ENCODE measurements around the gene TIAM1. TPM values are rescaled to one million over a fixed set of nuclear protein-coding genes. Genes with fewer than 3 reads are reported as not detected.

The TIAM1 gene
- total RNA-seq, 1 experiment from 2014 or later: 22.5 TPM

GRCh38 chr21:31107871-31108270 lies 236.2 kb downstream of the TIAM1 start:
- H3K9me2 ChIP-seq (ENCODE audit: insufficient read depth): no peaks in the 10 kb centered on the region
- no peak for DNase-seq
- no peaks in the 10 kb centered on the region for H3K4me1 ChIP-seq (replicated peaks; ENCODE audit: insufficient read depth)
- H3K4me3 ChIP-seq: no peak overlapping the region
- no peak for TF ChIP-seq EZH2 (IDR thresholded peaks at IDR 0.05; ENCODE audit: low read depth)
- TF ChIP-seq CTCF (conservative IDR thresholded peaks at IDR 0.05): no peak
- no peaks in the 10 kb centered on the region for H3F3A ChIP-seq (ENCODE audit: insufficient read depth, low read depth)
- H3K27me3 ChIP-seq (ENCODE audit: insufficient read depth, low read depth): no peaks in the 10 kb centered on the region
- no peak overlapping the region for H3K4me2 ChIP-seq
- no peak overlapping the region for H3K27ac ChIP-seq
- H3K36me3 ChIP-seq (ENCODE audit: low read depth): no peaks in the 10 kb centered on the region
- POLR2A ChIA-PET (ENCODE audit: unreplicated experiment): no interaction called here
- CTCF ChIA-PET: interaction anchor here (0.7 kb wide), 1 partner anchor 8 kb away, joined by 4 read pairs; no protein-coding TSS in a partner anchor
- no peaks in the 10 kb centered on the region for H3K9me3 ChIP-seq (ENCODE audit: insufficient read depth, low read depth)
- H4K20me1 ChIP-seq (ENCODE audit: insufficient read depth): no peaks in the 10 kb centered on the region
- no TSS peak for BruUV-seq (replicated peaks)
- H3K79me2 ChIP-seq (ENCODE audit: low read depth): no peaks in the 10 kb centered on the region
- H2AFZ ChIP-seq: no peak overlapping the region
- intact Hi-C loops (cut with micrococcal nuclease; ENCODE audit: unreplicated experiment): no loop called here

GRCh38 chr21:31107176-31107785 lies 236.8 kb downstream of the TIAM1 start:
- Histone ChIP-seq H3F3A (ENCODE audit: insufficient read depth, low read depth) (no peaks in the 10 kb centered on the region), H3K9me2 (ENCODE audit: insufficient read depth) (no peaks in the 10 kb centered on the region), H3K27me3 (ENCODE audit: insufficient read depth, low read depth) (no peaks in the 10 kb centered on the region), H3K36me3 (ENCODE audit: low read depth) (no peaks in the 10 kb centered on the region), H3K4me3 (no peak overlapping the region), H3K27ac (no peak overlapping the region), H3K4me1 (replicated peaks; ENCODE audit: insufficient read depth) (no peaks in the 10 kb centered on the region), H4K20me1 (ENCODE audit: insufficient read depth) (no peaks in the 10 kb centered on the region), H2AFZ (no peak overlapping the region), H3K9me3 (ENCODE audit: insufficient read depth, low read depth) (no peaks in the 10 kb centered on the region), H3K4me2 (no peak overlapping the region), H3K79me2 (ENCODE audit: low read depth) (no peaks in the 10 kb centered on the region)
- BruUV-seq (replicated peaks): no TSS peak
- no peak for TF ChIP-seq CTCF (conservative IDR thresholded peaks at IDR 0.05)
- no peak for TF ChIP-seq EZH2 (IDR thresholded peaks at IDR 0.05; ENCODE audit: low read depth)
- no peak for DNase-seq
- ChIA-PET POLR2A (ENCODE audit: unreplicated experiment) (no interaction called here), CTCF (no interaction called here)
- intact Hi-C loops (cut with micrococcal nuclease; ENCODE audit: unreplicated experiment): no loop called here

- Histone ChIP-seq H3K9me3 (ENCODE audit: insufficient read depth, low read depth) (no peaks in the 10 kb centered on the region), H3K4me3 (no peak overlapping the region), H4K20me1 (ENCODE audit: insufficient read depth) (no peaks in the 10 kb centered on the region), H3K4me1 (replicated peaks; ENCODE audit: insufficient read depth) (no peaks in the 10 kb centered on the region), H3K36me3 (ENCODE audit: low read depth) (no peaks in the 10 kb centered on the region), H3K27ac (no peak overlapping the region), H3K27me3 (ENCODE audit: insufficient read depth, low read depth) (no peaks in the 10 kb centered on the region), H3F3A (ENCODE audit: insufficient read depth, low read depth) (no peaks in the 10 kb centered on the region), H3K9me2 (ENCODE audit: insufficient read depth) (no peaks in the 10 kb centered on the region), H3K79me2 (ENCODE audit: low read depth) (no peaks in the 10 kb centered on the region), H3K4me2 (no peak overlapping the region), H2AFZ (no peak overlapping the region)
- DNase-seq: no peak
- CTCF ChIA-PET: no interaction called here
- TF ChIP-seq CTCF (conservative IDR thresholded peaks at IDR 0.05) (no peak), EZH2 (IDR thresholded peaks at IDR 0.05; ENCODE audit: low read depth) (no peak)
- POLR2A ChIA-PET (ENCODE audit: unreplicated experiment): no interaction called here
- intact Hi-C loops (cut with micrococcal nuclease; ENCODE audit: unreplicated experiment): no loop called here
- no TSS peak for BruUV-seq (replicated peaks)
Measured at GRCh38 chr21:31103571-31104265, 240.3 kb downstream of the TIAM1 start.

All from PC-9 (cell line).